Heart left ventricle (tissue), 16 donors: ENCODE results near the gene WRAP73. TPM values are rescaled to one million over a fixed set of nuclear protein-coding genes. Genes with fewer than 3 reads are reported as not detected.
A peak's percentile ranks its signal among the peaks of the same experiment; 100 is the strongest.

Experiments
- ATAC-seq, 4 donors: fragments of 200-7000 bp; cut with Tn5 transposase; one replicate each; pipeline ENCODE4 v1.9.1; 2020 to 2022; ENCODE audit warnings: moderate library complexity in 4 of 4, mild to moderate bottlenecking in 3 of 4, moderate number of reproducible peaks in 1 of 4
- DNase-seq, 5 donors: peaks; one replicate each; pipeline ENCODE4 v3.0.0-alpha.2; 2020
- H3K27ac ChIP-seq, 12 donors: fragments of 200-600 bp; sonication (generic) in 4 of 12; one replicate each; pipeline versions ENCODE4 v1.5.0 to v1.8.0; 2016 to 2022; ENCODE audit warnings: mild to moderate bottlenecking in 2 of 12
- H3K27me3 ChIP-seq, 9 donors: fragments of 200-600 bp; sonication (generic) in 2 of 9; one replicate each; pipeline versions ENCODE4 v1.5.1 to v1.8.0; 2016 to 2022; ENCODE audit warnings: mild to moderate bottlenecking in 3 of 9
- H3K36me3 ChIP-seq, 9 donors: fragments of 200-600 bp; sonication (generic) in 2 of 9; one replicate each; pipeline versions ENCODE4 v1.5.0 to v1.8.0; 2018 to 2022; ENCODE audit warnings: mild to moderate bottlenecking in 2 of 9
- H3K4me1 ChIP-seq, 12 donors: fragments of 200-600 bp; sonication (generic) in 4 of 12; one replicate each; pipeline versions ENCODE4 v1.5.0 to v1.8.0; 2016 to 2022; ENCODE audit warnings: mild to moderate bottlenecking in 3 of 12
- H3K4me3 ChIP-seq, 12 donors: fragments of 200-600 bp; sonication (generic) in 4 of 12; one replicate each; pipeline versions ENCODE4 v1.5.0 to v1.8.0; 2017 to 2022; ENCODE audit warnings: mild to moderate bottlenecking in 9 of 12, moderate library complexity in 4 of 12
- H3K9me3 ChIP-seq, 12 donors: fragments of 200-600 bp; sonication (generic) in 4 of 12; one replicate each; pipeline versions ENCODE4 v1.5.0 to v1.8.0; 2016 to 2022; ENCODE audit warnings: mild to moderate bottlenecking in 1 of 12
- CTCF ChIP-seq, 12 donors: fragments of 200-600 bp; sonication (generic) in 4 of 12; IDR thresholded peaks; one replicate each; pipeline versions ENCODE4 v1.5.0 to v1.8.0; 2018 to 2022; ENCODE audit warnings: antibody characterized with exemption in 12 of 12, mild to moderate bottlenecking in 5 of 12
- POLR2A ChIP-seq, 2 donors: fragments of 450-650 bp; IDR thresholded peaks; one replicate each; pipeline ENCODE4 v1.6.1; 2017; ENCODE audit warnings: antibody characterized with exemption in 2 of 2, mild to moderate bottlenecking in 2 of 2, moderate library complexity in 2 of 2
- WGBS, 4 donors: extraction: QIAGEN DNeasy Blood & Tissue Kit in 2 of 4; methylation state at CpG; one replicate each; pipeline versions ENCODE4 v1.1.5 to v1.1.7; 2013 to 2018; 5-methylcytosine and 5-hydroxymethylcytosine counted together
- intact Hi-C, 10 donors: fragments of 100-400 bp; cut with DNase I; formaldehyde crosslinking; loops; one replicate each; pipeline versions ENCODE4 v1.11.1 to v1.14.2; 2022
- polyA plus RNA-seq, 2 donors: library from polyadenylated mRNA; stranded (reverse); fragments of 200-250 nt; gene quantifications; one replicate each; pipeline ENCODE4 v1.2.3, GENCODE V29; 2013
- total RNA-seq, 9 donors: library from RNA; depleted of rRNA in 2 of 9; stranded (reverse); fragments of >200 nt in 2 of 9; fragmentation: NEBNext Ultra II Directional in 3 of 9; extraction: Animal tissue kit (Norgen Biotek cat#: 25700) in 3 of 9; gene quantifications; one replicate each; pipeline versions ENCODE4 v1.1.0 to v1.2.4, GENCODE V29; 2016 to 2023
- donor health status: ischemic (EF 13 %, LVEDD 7.1; RV severe dilation, severe dysfunction).
- donor health status: healthy with polysubstance abuse.
- donor health status: DM: no; HTN: yes; CAD: no.
- donor health status: DM: no; HTN: no; CAD: no.
- donor health status: ischemic (EF 25% LVEDD 6.9; RV normal size, moderate dysfunction).
- donor health status: ischemic (EF 25% LVEDD 5.7; RV mildly dilated, moderate dysfunction).
- donor health status: healthy.
- donor health status: DM: yes; HTN: yes; CAD: no.
- donor health status: ischemic (EF 35%, LVEDD 5.7; RV mildly dilated, moderate dysfunction).
- donor health status: nonischemic (EF 11% LVEDD 7.7; RV severe dilation, severe dysfunction).
- donor health status: DM: yes; HTN: yes; CAD: no.
- donor health status: PGD.
- donor health status: ischemic (EF 29% LVEDD 5.4; RV normal size, mild dysfunction).
- donor health status: nonischemic (EF 23%, LVEDD 6.1; RV moderate dilation, normal function).

Gene WRAP73
- total and polyA plus RNA-seq, 11 donors: 8.5 to 21.6 (median 11.3) TPM

GRCh38 chr1:3669421-3669821 is 19.5 kb upstream of the WRAP73 start:
- Histone ChIP-seq H3K36me3 (no peaks in the 10 kb centered on the region), H3K27me3 (peaks cover 0 to 20% (median 0%) of the 10 kb centered on the region in 9 donors), H3K4me1 (peaks cover 0 to 15% (median 7%) of the 10 kb centered on the region in 12 donors), H3K4me3 (peak overlapping the region in 8 of 12 donors; percentile 8 to 38 (median 28)), H3K27ac (peak overlapping the region in 6 of 12 donors; percentile 1 to 70 (median 30)), H3K9me3 (no peaks in the 10 kb centered on the region)
- peak in 2 of 4 donors; percentile 25 to 73 for ATAC-seq
- TF ChIP-seq CTCF (IDR thresholded peaks at IDR 0.05) (no peak), POLR2A (IDR thresholded peaks at IDR 0.05) (peak in 1 of 2 donors; percentile 2)
- intact Hi-C loops: no loop called here
- 55 to 82% (median 68%) methylated on average over 6 to 14 of the region's 14 CpGs for WGBS, 4 donors
- DNase-seq: peak in 4 of 5 donors; percentile 32 to 50 (median 44)

GRCh38 chr1:3668585-3669300 is 18.8 kb upstream of the WRAP73 start:
- DNase-seq (peak; percentile 79 to 92 (median 89)), ATAC-seq (peak; percentile 91 to 95 (median 93))
- intact Hi-C loops: no loop called here
- Histone ChIP-seq H3K36me3 (no peaks in the 10 kb centered on the region), H3K4me1 (peaks cover 0 to 15% (median 7%) of the 10 kb centered on the region in 12 donors), H3K4me3 (peak overlapping the region in 8 of 12 donors; percentile 8 to 38 (median 28)), H3K9me3 (no peaks in the 10 kb centered on the region), H3K27ac (peak overlapping the region in 5 of 12 donors; percentile 1 to 70 (median 45)), H3K27me3 (peaks cover 0 to 19% (median 0%) of the 10 kb centered on the region in 9 donors)
- TF ChIP-seq CTCF (IDR thresholded peaks at IDR 0.05) (no peak), POLR2A (IDR thresholded peaks at IDR 0.05) (no peak)
- WGBS, 4 donors: 29 to 33% (median 31%) methylated on average over 26 to 30 of the region's 30 CpGs

GRCh38 chr1:3668148-3668547 is 18.2 kb upstream of the WRAP73 start:
- Histone ChIP-seq H3K27me3 (peaks cover 0 to 19% (median 0%) of the 10 kb centered on the region in 9 donors), H3K27ac (no peak overlapping the region), H3K36me3 (no peaks in the 10 kb centered on the region), H3K4me3 (no peak overlapping the region), H3K4me1 (peaks cover 0 to 15% (median 7%) of the 10 kb centered on the region in 12 donors), H3K9me3 (no peaks in the 10 kb centered on the region)
- intact Hi-C loops: no loop called here
- DNase-seq: peak in 1 of 5 donors; percentile 6
- TF ChIP-seq CTCF (IDR thresholded peaks at IDR 0.05): no peak
- TF ChIP-seq POLR2A (IDR thresholded peaks at IDR 0.05): no peak
- ATAC-seq: no peak
- WGBS, 4 donors: 74 to 84% (median 80%) methylated on average over 5 to 8 of the region's 8 CpGs

- ATAC-seq: no peak
- Histone ChIP-seq H3K27me3 (peaks cover 0 to 3% (median 0%) of the 10 kb centered on the region in 9 donors), H3K36me3 (no peaks in the 10 kb centered on the region), H3K27ac (no peak overlapping the region), H3K4me3 (no peak overlapping the region), H3K9me3 (no peaks in the 10 kb centered on the region), H3K4me1 (peaks cover 0 to 15% (median 7%) of the 10 kb centered on the region in 12 donors)
- intact Hi-C loops: no loop called here
- 89 to 93% (median 91%) methylated on average over 14 of the region's 14 CpGs for WGBS, 4 donors
- DNase-seq: no peak
- TF ChIP-seq CTCF (IDR thresholded peaks at IDR 0.05) (no peak), POLR2A (IDR thresholded peaks at IDR 0.05) (no peak)
These were observed 14.9 kb upstream of the WRAP73 start for GRCh38 chr1:3664700-3665375.
